ENCODE measurements around the gene SRL.
A peak's percentile ranks its signal among the peaks of the same experiment; 100 is the strongest.

Gene SRL

GRCh38 chr16:4241928-4242283, at the start of gene SRL:
SRL (minus strand) TSS chr16:4242080; CDS start chr16:4242067, 13 bp downstream.
- no peak for DNase-seq

GRCh38 chr16:4290236-4290830, 48.5 kb upstream of the SRL start:
- DNase-seq = peak; percentile 15

- DNase-seq = peak; percentile 26
These were observed 46.5 kb upstream of the SRL start for GRCh38 chr16:4288148-4288921.

GRCh38 chr16:4285167-4285566, 43.3 kb upstream of the SRL start:
- no peak for DNase-seq

GRCh38 chr16:4283939-4284338, 42.1 kb upstream of the SRL start:
- no peak for DNase-seq

- no peak for DNase-seq
These were observed 41.6 kb upstream of the SRL start for GRCh38 chr16:4283441-4283840.

GRCh38 chr16:4280625-4281024, 38.7 kb upstream of the SRL start:
- no peak for DNase-seq

- no peak for DNase-seq
These were observed 36.2 kb upstream of the SRL start for GRCh38 chr16:4277987-4278513.

- no peak for DNase-seq
These were observed 34.0 kb upstream of the SRL start for GRCh38 chr16:4275861-4276260.

GRCh38 chr16:4273858-4274311, 32.0 kb upstream of the SRL start:
- DNase-seq = no peak

- DNase-seq = no peak
These were observed 30.5 kb upstream of the SRL start for GRCh38 chr16:4272114-4272956.

- DNase-seq = peak; percentile 79
These were observed 29.6 kb upstream of the SRL start for GRCh38 chr16:4271176-4272113.

- no peak for DNase-seq
These were observed 28.7 kb upstream of the SRL start for GRCh38 chr16:4270595-4270994.

GRCh38 chr16:4270091-4270490, 28.2 kb upstream of the SRL start:
- no peak for DNase-seq

GRCh38 chr16:4266372-4266771, 24.5 kb upstream of the SRL start:
- no peak for DNase-seq

GRCh38 chr16:4265676-4266075, 23.8 kb upstream of the SRL start:
- DNase-seq = no peak

- no peak for DNase-seq
These were observed 22.7 kb upstream of the SRL start for GRCh38 chr16:4264546-4264945.

GRCh38 chr16:4263504-4264436, 21.9 kb upstream of the SRL start:
- DNase-seq = peak; percentile 27

GRCh38 chr16:4262303-4262835, 20.5 kb upstream of the SRL start:
- no peak for DNase-seq

GRCh38 chr16:4261557-4262172, 19.8 kb upstream of the SRL start:
- no peak for DNase-seq

Measured in amniotic stem cell (primary cell).